H9 (cell line): ENCODE data around the gene CCDC71L. TPM values are rescaled to one million over a fixed set of nuclear protein-coding genes. Genes with fewer than 3 reads are reported as not detected.

Source experiments
- DNase-seq: peaks from one replicate; pipeline ENCODE4 v3.0.0-alpha.2; 2017
- H2AFZ ChIP-seq: one replicate; pipeline ENCODE4 v1.6.1; 2013; ENCODE audit warnings: mild to moderate bottlenecking, low read length, control low read depth, moderate library complexity
- H2AK5ac ChIP-seq: 2 replicates; pipeline ENCODE4 v1.6.1; 2013; ENCODE audit warnings: low read length, control low read depth, mixed read lengths; ENCODE audit not compliant: insufficient read length
- H2BK120ac ChIP-seq: one replicate; pipeline ENCODE4 v1.6.1; 2013; ENCODE audit warnings: low read depth, mild to moderate bottlenecking, low read length, control low read depth, inconsistent platforms; ENCODE audit not compliant: poor library complexity, severe bottlenecking
- H2BK12ac ChIP-seq: 2 replicates; pipeline ENCODE4 v1.6.1; 2013; ENCODE audit warnings: low read length, control low read depth, mixed read lengths, low read depth; ENCODE audit not compliant: insufficient read length
- H2BK15ac ChIP-seq: 2 replicates; pipeline ENCODE4 v1.6.1; 2013; ENCODE audit warnings: low read depth, low read length, control low read depth
- H2BK20ac ChIP-seq: one replicate; pipeline ENCODE4 v1.6.1; 2013; ENCODE audit warnings: low read depth, mild to moderate bottlenecking, low read length, control low read depth, inconsistent platforms; ENCODE audit not compliant: poor library complexity, severe bottlenecking
- H2BK5ac ChIP-seq: 2 replicates; pipeline ENCODE4 v1.6.1; 2013; ENCODE audit warnings: low read length, control low read depth, mixed read lengths; ENCODE audit not compliant: insufficient read length
- H3K14ac ChIP-seq: 2 replicates; pipeline ENCODE4 v1.6.1; 2013; ENCODE audit warnings: low read length, control low read depth; ENCODE audit not compliant: insufficient read depth
- H3K18ac ChIP-seq: 2 replicates; pipeline ENCODE4 v1.6.1; 2013; ENCODE audit warnings: low read depth, mild to moderate bottlenecking, mixed read lengths, low read length, control low read depth; ENCODE audit not compliant: insufficient read length
- H3K23ac ChIP-seq: 2 replicates; pipeline ENCODE4 v1.6.1; 2013; ENCODE audit warnings: low read length, control low read depth, mixed read lengths, low read depth; ENCODE audit not compliant: insufficient read length
- H3K23me2 ChIP-seq: 2 replicates; pipeline ENCODE4 v1.6.1; 2013; ENCODE audit warnings: low read depth, mild to moderate bottlenecking, mixed read lengths, low read length, control low read depth; ENCODE audit not compliant: insufficient read length, poor library complexity, severe bottlenecking
- H3K27ac ChIP-seq: 2 replicates; pipeline ENCODE4 v1.5.1; 2013; ENCODE audit warnings: low read length, control low read depth, mixed read lengths, low read depth; ENCODE audit not compliant: insufficient read length
- H3K27me3 ChIP-seq: 2 replicates; pipeline ENCODE4 v1.6.1; 2013; ENCODE audit warnings: low read length, control low read depth, inconsistent platforms; ENCODE audit not compliant: insufficient read depth
- H3K4ac ChIP-seq: 2 replicates; pipeline ENCODE4 v1.6.1; 2013; ENCODE audit warnings: low read depth, mild to moderate bottlenecking, control low read depth, inconsistent platforms, low read length, moderate library complexity
- H3K4me1 ChIP-seq: 2 replicates; pipeline ENCODE4 v1.6.1; 2013; ENCODE audit warnings: low read length, control low read depth, inconsistent platforms; ENCODE audit not compliant: insufficient read depth
- H3K4me2 ChIP-seq: 2 replicates; pipeline ENCODE4 v1.6.1; 2013; ENCODE audit warnings: low read length, control low read depth, mixed read lengths; ENCODE audit not compliant: insufficient read length, insufficient read depth
- H3K56ac ChIP-seq: 2 replicates; pipeline ENCODE4 v1.6.1; 2013; ENCODE audit warnings: low read depth, mild to moderate bottlenecking, mixed read lengths, low read length, control low read depth; ENCODE audit not compliant: insufficient read length
- H3K79me1 ChIP-seq: 2 replicates; pipeline ENCODE4 v1.6.1; 2013; ENCODE audit warnings: low read depth, mild to moderate bottlenecking, moderate library complexity, low read length, control low read depth, inconsistent platforms; ENCODE audit not compliant: insufficient read depth, poor library complexity, severe bottlenecking
- H3K79me2 ChIP-seq: 2 replicates; pipeline ENCODE4 v1.6.1; 2013; ENCODE audit warnings: low read length, control low read depth, inconsistent platforms; ENCODE audit not compliant: insufficient read depth
- H3K9ac ChIP-seq: 2 replicates; pipeline ENCODE4 v1.6.1; 2013; ENCODE audit warnings: low read length, control low read depth, mixed read lengths; ENCODE audit not compliant: insufficient read length; ENCODE audit errors: extremely low read depth
- H3K9me3 ChIP-seq: one replicate; pipeline ENCODE4 v1.6.1; 2013; ENCODE audit warnings: low read depth, low read length, inconsistent platforms; ENCODE audit not compliant: control insufficient read depth
- H3T11ph ChIP-seq: one replicate; pipeline ENCODE4 v1.6.1; 2013; ENCODE audit warnings: mild to moderate bottlenecking, low read length, control low read depth, inconsistent platforms
- H4K20me1 ChIP-seq: one replicate; pipeline ENCODE4 v1.6.1; 2013; ENCODE audit not compliant: control insufficient read depth, insufficient read length, insufficient read depth
- H4K5ac ChIP-seq: 2 replicates; pipeline ENCODE4 v1.6.1; 2013; ENCODE audit warnings: low read depth, mild to moderate bottlenecking, mixed read lengths, low read length, control low read depth; ENCODE audit not compliant: insufficient read length
- H4K8ac ChIP-seq: replicated peaks from 2 replicates; pipeline ENCODE4 v1.6.1; 2013; ENCODE audit warnings: low read length, control low read depth, mixed read lengths, low read depth; ENCODE audit not compliant: insufficient read length
- H4K91ac ChIP-seq: 2 replicates; pipeline ENCODE4 v1.6.1; 2013; ENCODE audit warnings: low read depth, mild to moderate bottlenecking, moderate library complexity, mixed read lengths, low read length, control low read depth; ENCODE audit not compliant: insufficient read length
- H3K27ac Mint-ChIP-seq, 3 experiments: 2 replicates in 2 of 3; 3 replicates in 1 of 3; pipeline ENCODE4 v1.8.0; 2020 to 2021; ENCODE audit warnings: mixed read lengths in 3 of 3, mild to moderate bottlenecking in 1 of 3, moderate library complexity in 1 of 3
- H3K27me3 Mint-ChIP-seq: 2 replicates; pipeline ENCODE4 v1.8.0; 2021; ENCODE audit warnings: low read depth, mild to moderate bottlenecking, moderate library complexity, mixed read lengths
- H3K36me3 Mint-ChIP-seq, 3 experiments: 2 replicates in 2 of 3; 3 replicates in 1 of 3; pipeline ENCODE4 v1.8.0; 2020 to 2021; ENCODE audit warnings: low read depth in 3 of 3, mixed read lengths in 3 of 3; ENCODE audit not compliant: insufficient read depth in 1 of 3
- H3K4me1 Mint-ChIP-seq, 2 experiments: 2 replicates each; pipeline ENCODE4 v1.8.0; 2020; ENCODE audit warnings: mixed read lengths in 2 of 2
- H3K4me3 Mint-ChIP-seq, 2 experiments: 2 replicates in 1 of 2; 3 replicates in 1 of 2; pipeline ENCODE4 v1.8.0; 2020 to 2021; ENCODE audit warnings: mild to moderate bottlenecking in 2 of 2, mixed read lengths in 2 of 2, moderate library complexity in 1 of 2
- H3K9me3 Mint-ChIP-seq, 2 experiments: 2 replicates in 1 of 2; 3 replicates in 1 of 2; pipeline ENCODE4 v1.8.0; 2020; ENCODE audit warnings: mild to moderate bottlenecking in 2 of 2, mixed read lengths in 2 of 2, moderate library complexity in 1 of 2
- WGBS: extraction: QIAGEN DNeasy Blood & Tissue Kit; methylation state at CpG from one replicate; pipeline ENCODE4 v1.1.7; 2013; ENCODE audit warnings: missing lambda C conversion rate, low lambda C conversion rate, mixed read lengths; ENCODE audit not compliant: insufficient read length; ENCODE audit errors: extremely low coverage; 5-methylcytosine and 5-hydroxymethylcytosine counted together
- total RNA-seq: library from RNA; stranded (reverse); gene quantifications from 2 replicates; pipeline ENCODE4 v1.2.1, GENCODE V29; 2021
- TF ChIP-seq, protein P1 (sequence below): fragments of 200-600 bp; sonication (generic); conservative IDR thresholded peaks from 3 replicates; pipeline ENCODE4 v1.8.0; 2021; ENCODE audit warnings: antibody characterized with exemption, mild to moderate bottlenecking

The CCDC71L gene
- total RNA-seq, 1 experiment from 2014 or later: 13.7 TPM

GRCh38 chr7:106693677-106694353 is 32.9 kb upstream of the CCDC71L start:
- H4K5ac ChIP-seq: no peak overlapping the region
- no peak overlapping the region for H4K91ac ChIP-seq
- no peak overlapping the region for H3K56ac ChIP-seq
- H3K9me3 ChIP-seq: no peaks in the 10 kb centered on the region
- Mint-ChIP-seq H3K4me1 (no peaks in the 10 kb centered on the region), H3K36me3 (peaks cover 0 to 5% (median 3%) of the 10 kb centered on the region in 3 experiments; a peak in 1 of 7 replicates), H3K4me3 (no peak overlapping the region), H3K9me3 (peaks cover 8 to 13% of the 10 kb centered on the region in 2 experiments; a peak in 4 of 5 replicates), H3K27me3 (no peaks in the 10 kb centered on the region; the same call in 1 of the 2 replicates), H3K27ac (no peak overlapping the region)
- H3K14ac ChIP-seq: no peak overlapping the region
- DNase-seq: no peak
- H4K8ac ChIP-seq: no peak overlapping the region
- no peaks in the 10 kb centered on the region for H3K79me2 ChIP-seq
- no peak overlapping the region for H2AK5ac ChIP-seq
- H2BK12ac ChIP-seq: no peak overlapping the region
- H3T11ph ChIP-seq: no peak overlapping the region
- no peak overlapping the region for H2BK20ac ChIP-seq
- H3K27ac ChIP-seq: no peak overlapping the region
- no peak overlapping the region for H3K4ac ChIP-seq
- no peak overlapping the region for H3K18ac ChIP-seq
- no peak overlapping the region for H3K4me2 ChIP-seq
- no peak overlapping the region for H2BK5ac ChIP-seq
- H2BK15ac ChIP-seq: no peak overlapping the region
- H3K23me2 ChIP-seq: no peaks in the 10 kb centered on the region
- no peak overlapping the region for H3K9ac ChIP-seq
- no peak overlapping the region for H2AFZ ChIP-seq
- no peaks in the 10 kb centered on the region for H3K79me1 ChIP-seq
- H2BK120ac ChIP-seq: no peak overlapping the region
- TF ChIP-seq, protein P1, sequence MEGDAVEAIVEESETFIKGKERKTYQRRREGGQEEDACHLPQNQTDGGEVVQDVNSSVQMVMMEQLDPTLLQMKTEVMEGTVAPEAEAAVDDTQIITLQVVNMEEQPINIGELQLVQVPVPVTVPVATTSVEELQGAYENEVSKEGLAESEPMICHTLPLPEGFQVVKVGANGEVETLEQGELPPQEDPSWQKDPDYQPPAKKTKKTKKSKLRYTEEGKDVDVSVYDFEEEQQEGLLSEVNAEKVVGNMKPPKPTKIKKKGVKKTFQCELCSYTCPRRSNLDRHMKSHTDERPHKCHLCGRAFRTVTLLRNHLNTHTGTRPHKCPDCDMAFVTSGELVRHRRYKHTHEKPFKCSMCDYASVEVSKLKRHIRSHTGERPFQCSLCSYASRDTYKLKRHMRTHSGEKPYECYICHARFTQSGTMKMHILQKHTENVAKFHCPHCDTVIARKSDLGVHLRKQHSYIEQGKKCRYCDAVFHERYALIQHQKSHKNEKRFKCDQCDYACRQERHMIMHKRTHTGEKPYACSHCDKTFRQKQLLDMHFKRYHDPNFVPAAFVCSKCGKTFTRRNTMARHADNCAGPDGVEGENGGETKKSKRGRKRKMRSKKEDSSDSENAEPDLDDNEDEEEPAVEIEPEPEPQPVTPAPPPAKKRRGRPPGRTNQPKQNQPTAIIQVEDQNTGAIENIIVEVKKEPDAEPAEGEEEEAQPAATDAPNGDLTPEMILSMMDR: no peak
- no peaks in the 10 kb centered on the region for H3K4me1 ChIP-seq
- no peak overlapping the region for H3K23ac ChIP-seq
- WGBS: no CpG with 5 or more reads among the region's 4 CpGs
- H4K20me1 ChIP-seq: no peaks in the 10 kb centered on the region
- H3K27me3 ChIP-seq: no peaks in the 10 kb centered on the region
